Body of pancreas (tissue), 4 donors: Measurements from ENCODE around the gene ADGRF1. TPM values are rescaled to one million over a fixed set of nuclear protein-coding genes. Genes with fewer than 3 reads are reported as not detected.

ENCODE experiments used
- ATAC-seq: fragments of 150-250 bp; one replicate; pipeline ENCODE4 v1.9.1; 2016
- DNase-seq, 4 donors: peaks; one replicate each; pipeline ENCODE4 v3.0.0-alpha.2; 2019
- H3K27ac ChIP-seq, 4 donors: fragments of 200-600 bp; sonication (generic); 1 replicate in 3 of 4; 2 replicates in 1 of 4; pipeline versions ENCODE4 v1.5.1 to v1.6.1; 2016 to 2019; ENCODE audit warnings: mild to moderate bottlenecking in 1 of 4, mixed read lengths in 1 of 4, moderate library complexity in 1 of 4
- H3K27me3 ChIP-seq, 2 donors: fragments of 200-600 bp; sonication (generic); one replicate each; pipeline ENCODE4 v1.6.0; 2016; ENCODE audit warnings: mild to moderate bottlenecking in 1 of 2
- H3K36me3 ChIP-seq, 2 donors: fragments of 200-600 bp; sonication (generic); replicated peaks in 1 of 2; 2 replicates each; pipeline ENCODE4 v1.5.1; 2016; ENCODE audit warnings: low read depth in 2 of 2; ENCODE audit not compliant: insufficient read depth in 1 of 2
- H3K4me1 ChIP-seq: fragments of 200-600 bp; sonication (generic); one replicate; pipeline ENCODE4 v1.6.0; 2016
- H3K4me3 ChIP-seq, 2 donors: fragments of 200-600 bp; sonication (generic); 1 replicate in 1 of 2; 2 replicates in 1 of 2; pipeline ENCODE4 v1.5.1; 2016 to 2019
- H3K9me3 ChIP-seq, 3 donors: fragments of 200-600 bp; sonication (generic); 1 replicate in 2 of 3; 2 replicates in 1 of 3; pipeline ENCODE4 v1.5.1; 2016
- POLR2A ChIP-seq, 3 donors: fragments of 450-650 bp; IDR thresholded peaks; one replicate each; pipeline ENCODE4 v1.6.1; 2016; ENCODE audit warnings: antibody characterized with exemption in 3 of 3, mild to moderate bottlenecking in 2 of 3
- WGBS, 2 donors: methylation state at CpG; one replicate each; pipeline ENCODE4 v1.1.5; 2017; 5-methylcytosine and 5-hydroxymethylcytosine counted together
- intact Hi-C: fragments of 100-400 bp; cut with DNase I; formaldehyde crosslinking; loops from one replicate; pipeline ENCODE4 v1.15.1; 2023
- total RNA-seq, 2 donors: library from RNA; depleted of rRNA; stranded (reverse); fragments of >200 nt; gene quantifications; one replicate each; pipeline ENCODE4 v1.1.0, GENCODE V29; 2016
- TF ChIP-seq, protein P1 (sequence below), 7 experiments: fragments of 450-650 bp in 4 of 7; fragments of 200-600 bp in 3 of 7; sonication (generic) in 3 of 7; IDR thresholded peaks; one replicate each; pipeline ENCODE4 v1.5.1; 2016 to 2019; ENCODE audit warnings: antibody characterized with exemption in 7 of 7

The ADGRF1 gene
- total RNA-seq, 2 donors from 2014 or later: 0.52 TPM; not detected in 1

DNA sequence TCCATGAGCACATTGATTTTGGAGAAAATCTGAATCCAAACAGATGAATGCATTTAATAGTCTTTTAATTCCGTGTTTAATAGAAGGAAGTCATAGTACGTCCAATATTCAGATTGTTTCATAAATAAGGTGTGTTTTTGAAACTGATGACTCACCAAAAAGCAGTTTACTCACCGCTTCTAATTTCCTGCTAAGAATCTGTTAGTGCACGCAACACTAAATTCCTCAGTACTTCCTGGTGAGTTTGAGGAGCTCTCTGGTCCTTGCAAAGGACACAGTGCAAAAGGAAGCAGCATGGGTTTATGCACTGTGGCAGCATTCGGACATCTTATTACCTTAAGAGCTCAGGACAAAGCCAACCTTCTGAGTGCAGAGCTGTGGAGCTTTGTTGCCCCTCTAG is 2.3 kb upstream of the ADGRF1 start:
- Histone ChIP-seq H3K36me3 (no peaks in the 10 kb centered on the region), H3K27ac (no peak overlapping the region), H3K4me3 (no peak overlapping the region), H3K9me3 (no peaks in the 10 kb centered on the region), H3K4me1 (peaks cover 10% of the 10 kb centered on the region), H3K27me3 (no peaks in the 10 kb centered on the region)
- intact Hi-C loops: loop anchor here (10.0 kb wide), 1 partner anchor 200 kb away; no protein-coding TSS in a partner anchor
- DNase-seq: no peak
- TF ChIP-seq POLR2A (IDR thresholded peaks at IDR 0.05): no peak
- TF ChIP-seq, protein P1, sequence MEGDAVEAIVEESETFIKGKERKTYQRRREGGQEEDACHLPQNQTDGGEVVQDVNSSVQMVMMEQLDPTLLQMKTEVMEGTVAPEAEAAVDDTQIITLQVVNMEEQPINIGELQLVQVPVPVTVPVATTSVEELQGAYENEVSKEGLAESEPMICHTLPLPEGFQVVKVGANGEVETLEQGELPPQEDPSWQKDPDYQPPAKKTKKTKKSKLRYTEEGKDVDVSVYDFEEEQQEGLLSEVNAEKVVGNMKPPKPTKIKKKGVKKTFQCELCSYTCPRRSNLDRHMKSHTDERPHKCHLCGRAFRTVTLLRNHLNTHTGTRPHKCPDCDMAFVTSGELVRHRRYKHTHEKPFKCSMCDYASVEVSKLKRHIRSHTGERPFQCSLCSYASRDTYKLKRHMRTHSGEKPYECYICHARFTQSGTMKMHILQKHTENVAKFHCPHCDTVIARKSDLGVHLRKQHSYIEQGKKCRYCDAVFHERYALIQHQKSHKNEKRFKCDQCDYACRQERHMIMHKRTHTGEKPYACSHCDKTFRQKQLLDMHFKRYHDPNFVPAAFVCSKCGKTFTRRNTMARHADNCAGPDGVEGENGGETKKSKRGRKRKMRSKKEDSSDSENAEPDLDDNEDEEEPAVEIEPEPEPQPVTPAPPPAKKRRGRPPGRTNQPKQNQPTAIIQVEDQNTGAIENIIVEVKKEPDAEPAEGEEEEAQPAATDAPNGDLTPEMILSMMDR (IDR thresholded peaks at IDR 0.05): no peak
- ATAC-seq: peak; percentile 49
- 39 to 45% methylated on average over 5 of the region's 5 CpGs for WGBS, 2 donors

DNA sequence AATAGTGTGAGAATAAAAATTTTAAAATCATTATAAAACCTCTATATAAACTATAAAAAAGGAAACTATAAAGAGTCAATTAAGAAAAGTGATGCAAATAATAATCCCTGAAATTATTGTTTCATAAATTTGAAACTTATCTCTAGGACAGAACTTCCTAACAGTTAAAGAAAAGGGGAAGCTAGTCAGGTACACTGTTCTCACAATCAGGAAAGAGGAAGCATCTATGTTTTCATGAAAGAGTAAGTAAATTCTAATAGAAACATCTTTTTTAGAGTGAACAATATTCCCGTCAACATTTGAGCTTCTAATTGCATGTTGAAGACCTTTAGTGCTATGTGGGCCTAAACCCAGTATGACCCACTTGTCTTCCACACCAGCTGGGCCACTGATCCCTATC is 1.2 kb upstream of the ADGRF1 start:
- Histone ChIP-seq H3K4me1 (peaks cover 10% of the 10 kb centered on the region), H3K27ac (no peak overlapping the region), H3K36me3 (no peaks in the 10 kb centered on the region), H3K27me3 (no peaks in the 10 kb centered on the region), H3K4me3 (no peak overlapping the region), H3K9me3 (no peaks in the 10 kb centered on the region)
- ATAC-seq (no peak), DNase-seq (no peak)
- TF ChIP-seq, protein P1 (IDR thresholded peaks at IDR 0.05): no peak
- no peak for TF ChIP-seq POLR2A (IDR thresholded peaks at IDR 0.05)
- intact Hi-C loops: loop anchor here (10.0 kb wide), 1 partner anchor 198 kb away; no protein-coding TSS in a partner anchor
- WGBS, 2 donors: 69 to 83% methylated on average over 1 of the region's 1 CpG

DNA sequence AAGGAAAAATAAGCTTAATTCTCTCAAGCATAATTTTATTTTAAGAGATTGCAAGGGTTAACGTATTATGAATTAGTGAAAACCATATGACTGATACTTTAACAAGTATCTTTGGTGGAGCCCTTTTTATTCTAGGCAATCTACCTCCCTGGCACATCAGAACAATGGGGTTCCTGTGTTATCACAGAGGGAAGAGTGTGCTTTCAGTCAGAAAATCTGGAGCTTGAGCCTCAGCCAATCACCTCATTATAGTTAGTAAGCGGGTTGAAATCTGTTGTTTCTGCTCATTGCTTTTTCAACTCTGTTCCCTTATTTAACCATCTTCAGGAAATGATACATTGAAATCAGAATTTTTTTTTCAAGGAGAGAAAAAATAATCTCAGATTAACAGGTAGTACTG is 391 bp downstream of the ADGRF1 start:
- 57 to 62% methylated on average over 2 of the region's 2 CpGs for WGBS, 2 donors
- no peaks in the 10 kb centered on the region for H3K9me3 ChIP-seq
- no peak overlapping the region for H3K4me3 ChIP-seq
- DNase-seq (no peak), ATAC-seq (no peak)
- no peaks in the 10 kb centered on the region for H3K36me3 ChIP-seq
- no peak overlapping the region for H3K27ac ChIP-seq
- intact Hi-C loops: loop anchor here (10.0 kb wide), 1 partner anchor 197 kb away; no protein-coding TSS in a partner anchor
- no peaks in the 10 kb centered on the region for H3K27me3 ChIP-seq
- H3K4me1 ChIP-seq: peaks cover under 1% of the 10 kb centered on the region
- TF ChIP-seq, protein P1 (IDR thresholded peaks at IDR 0.05): no peak
- no peak for TF ChIP-seq POLR2A (IDR thresholded peaks at IDR 0.05)

DNA sequence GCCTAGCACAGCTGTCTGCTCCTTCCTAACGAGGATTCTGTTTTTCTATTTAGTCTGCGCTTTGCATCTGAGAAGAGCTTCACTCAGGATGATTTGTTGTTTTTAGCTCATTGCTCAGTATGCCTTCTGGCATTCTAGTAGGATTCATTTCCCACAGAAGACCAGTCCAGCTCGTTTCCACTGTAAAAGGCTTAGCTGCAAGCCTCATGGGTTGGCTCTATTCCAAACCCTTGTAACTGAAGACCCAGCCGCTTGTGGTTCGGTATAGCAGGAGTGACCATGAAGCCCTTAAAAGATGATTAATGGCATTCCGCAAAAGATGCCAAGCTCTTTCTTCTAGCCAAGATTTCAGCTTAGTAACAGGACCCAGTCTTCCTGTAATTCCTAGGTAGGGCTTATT is 7.2 kb downstream of the ADGRF1 start:
- DNase-seq (peak in 3 of 4 donors; percentile 19 to 51 (median 35)), ATAC-seq (peak; percentile 59)
- TF ChIP-seq, protein P1 (IDR thresholded peaks at IDR 0.05): no peak
- no peak for TF ChIP-seq POLR2A (IDR thresholded peaks at IDR 0.05)
- Histone ChIP-seq H3K4me1 (peaks cover 7% of the 10 kb centered on the region), H3K36me3 (no peaks in the 10 kb centered on the region), H3K9me3 (no peaks in the 10 kb centered on the region), H3K27me3 (no peaks in the 10 kb centered on the region), H3K27ac (no peak overlapping the region), H3K4me3 (no peak overlapping the region)
- intact Hi-C loops: no loop called here
- 8% methylated on average over 6 of the region's 6 CpGs for WGBS, 2 donors

DNA sequence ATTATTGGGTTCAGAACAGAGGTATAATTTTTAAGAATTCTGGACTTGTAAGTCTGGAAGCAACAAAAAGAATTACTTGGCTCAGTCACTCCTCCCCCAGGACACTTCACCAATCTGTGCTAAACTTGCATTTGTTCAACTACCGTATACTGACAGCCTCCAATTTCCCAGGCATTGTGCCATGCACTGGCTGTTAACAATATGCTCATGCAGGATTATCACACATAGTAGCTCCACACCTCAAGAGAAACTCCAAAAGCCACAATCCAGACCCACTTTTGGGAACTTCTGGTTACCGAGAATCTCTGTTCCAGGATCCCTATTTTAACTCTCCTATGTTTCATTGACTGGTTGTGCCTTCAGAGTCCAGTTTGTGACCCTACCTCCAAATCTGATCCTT is 7.7 kb downstream of the ADGRF1 start:
- Histone ChIP-seq H3K36me3 (no peaks in the 10 kb centered on the region), H3K9me3 (no peaks in the 10 kb centered on the region), H3K27ac (no peak overlapping the region), H3K4me1 (peaks cover 7% of the 10 kb centered on the region), H3K4me3 (no peak overlapping the region), H3K27me3 (no peaks in the 10 kb centered on the region)
- 38 to 39% methylated on average over 2 of the region's 2 CpGs for WGBS, 2 donors
- no peak for DNase-seq
- no peak for ATAC-seq
- TF ChIP-seq, protein P1 (IDR thresholded peaks at IDR 0.05): no peak
- TF ChIP-seq POLR2A (IDR thresholded peaks at IDR 0.05): no peak
- intact Hi-C loops: no loop called here
